Liver (tissue), 9 donors: ENCODE measurements around the gene CSNK1E. TPM values are rescaled to one million over a fixed set of nuclear protein-coding genes. Genes with fewer than 3 reads are reported as not detected.

Source experiments
- DNase-seq: peaks from one replicate; pipeline ENCODE4 v3.0.0-alpha.2; 2017; ENCODE audit warnings: low spot score
- H3K27ac ChIP-seq, 2 donors: one replicate each; pipeline ENCODE4 v1.7.0; 2013; ENCODE audit warnings: inconsistent platforms in 2 of 2, low read length in 2 of 2, control low read depth in 1 of 2, low read depth in 1 of 2, mild to moderate bottlenecking in 1 of 2
- H3K27me3 ChIP-seq, 4 donors: one replicate each; pipeline versions ENCODE4 v1.6.1 to v1.7.0; 2013; ENCODE audit warnings: low read length in 3 of 4, inconsistent platforms in 1 of 4, mild to moderate bottlenecking in 1 of 4, moderate library complexity in 1 of 4; ENCODE audit not compliant: control insufficient read depth in 4 of 4, insufficient read depth in 4 of 4
- H3K36me3 ChIP-seq, 4 donors: one replicate each; pipeline versions ENCODE4 v1.6.1 to v1.7.0; 2013; ENCODE audit warnings: low read length in 3 of 4, mild to moderate bottlenecking in 3 of 4, low read depth in 1 of 4, moderate library complexity in 1 of 4; ENCODE audit not compliant: control insufficient read depth in 4 of 4, insufficient read depth in 3 of 4
- H3K4me1 ChIP-seq, 4 donors: one replicate each; pipeline versions ENCODE4 v1.6.1 to v1.7.0; 2013; ENCODE audit warnings: low read length in 3 of 4, mild to moderate bottlenecking in 3 of 4, moderate library complexity in 1 of 4; ENCODE audit not compliant: control insufficient read depth in 4 of 4, insufficient read depth in 4 of 4
- H3K4me3 ChIP-seq, 3 donors: one replicate each; pipeline versions ENCODE4 v1.6.1 to v1.7.0; 2013; ENCODE audit warnings: low read length in 3 of 3, control low read depth in 1 of 3, low read depth in 1 of 3, mild to moderate bottlenecking in 1 of 3
- H3K9ac ChIP-seq, 2 donors: one replicate each; pipeline ENCODE4 v1.7.0; 2013; ENCODE audit warnings: low read length in 2 of 2, mild to moderate bottlenecking in 2 of 2, moderate library complexity in 2 of 2, control low read depth in 1 of 2, low read depth in 1 of 2
- H3K9me3 ChIP-seq, 4 donors: one replicate each; pipeline versions ENCODE4 v1.6.1 to v1.7.0; 2013; ENCODE audit warnings: low read length in 3 of 4; ENCODE audit not compliant: control insufficient read depth in 4 of 4
- FOXA2 ChIP-seq: IDR thresholded peaks from 2 replicates; pipeline ENCODE4 v1.6.1; 2016; ENCODE audit warnings: antibody characterized with exemption
- GABPA ChIP-seq, 2 donors: IDR thresholded peaks in 1 of 2; conservative IDR thresholded peaks in 1 of 2; 2 replicates each; pipeline ENCODE4 v1.6.1; 2016; ENCODE audit warnings: antibody characterized with exemption in 2 of 2, mild to moderate bottlenecking in 1 of 2, moderate library complexity in 1 of 2
- HNF4A ChIP-seq, 2 donors: conservative IDR thresholded peaks; 2 replicates each; pipeline ENCODE4 v1.6.1; 2016; ENCODE audit warnings: antibody characterized with exemption in 2 of 2, mild to moderate bottlenecking in 2 of 2
- HNF4G ChIP-seq: IDR thresholded peaks from 2 replicates; pipeline ENCODE4 v1.6.1; 2016; ENCODE audit warnings: antibody characterized with exemption
- JUND ChIP-seq, 2 donors: IDR thresholded peaks; 2 replicates each; pipeline ENCODE4 v1.6.1; 2016; ENCODE audit warnings: antibody characterized with exemption in 2 of 2
- NR2F2 ChIP-seq: IDR thresholded peaks from 2 replicates; pipeline ENCODE4 v1.6.1; 2016; ENCODE audit warnings: antibody characterized with exemption
- RAD21 ChIP-seq, 2 donors: IDR thresholded peaks; 2 replicates each; pipeline ENCODE4 v1.6.1; 2016; ENCODE audit warnings: antibody characterized with exemption in 2 of 2, mild to moderate bottlenecking in 2 of 2
- RXRA ChIP-seq, 2 donors: IDR thresholded peaks; 2 replicates each; pipeline ENCODE4 v1.6.1; 2017 to 2018; ENCODE audit warnings: antibody characterized with exemption in 2 of 2, mild to moderate bottlenecking in 1 of 2
- YY1 ChIP-seq: IDR thresholded peaks from 2 replicates; pipeline ENCODE4 v1.6.1; 2016; ENCODE audit warnings: antibody characterized with exemption, mild to moderate bottlenecking
- WGBS: extraction: QIAGEN DNeasy Blood & Tissue Kit; methylation state at CpG from one replicate; pipeline ENCODE4 v1.1.7; 2013; 5-methylcytosine and 5-hydroxymethylcytosine counted together
- polyA plus RNA-seq, 2 donors: library from polyadenylated mRNA; stranded (reverse) in 1 of 2; unstranded in 1 of 2; fragments of 200-250 nt in 1 of 2; fragments of >200 nt in 1 of 2; fragmentation: Nextera tagmentation in 1 of 2; extraction: Ambion mirVana in 1 of 2; gene quantifications; one replicate each; pipeline versions ENCODE4 v1.2.1 to v1.2.3, GENCODE V29; 2013 to 2015
- total RNA-seq, 2 donors: library from RNA; depleted of rRNA; stranded (reverse); fragments of >200 nt; gene quantifications; one replicate each; pipeline ENCODE4 v1.2.3, GENCODE V29; 2014
- TF ChIP-seq, protein P1 (sequence below): IDR thresholded peaks from 2 replicates; pipeline ENCODE4 v1.6.1; 2016; ENCODE audit warnings: antibody characterized with exemption
- TF ChIP-seq, protein P2 (sequence below): IDR thresholded peaks from 2 replicates; pipeline ENCODE4 v1.6.1; 2016; ENCODE audit warnings: antibody characterized with exemption
- TF ChIP-seq, protein P3 (sequence below): fragments of 150-350 bp; IDR thresholded peaks from 2 replicates; pipeline ENCODE4 v1.5.1; 2017; ENCODE audit warnings: improper control_type of control experiment, low read depth, low read length; ENCODE audit not compliant: missing input control
- donor health status: healthy.
- donor health status: healthy.
- donor health status: healthy.
- donor health status: healthy.
- donor health status: healthy.

Gene CSNK1E
- total and polyA plus RNA-seq, 4 donors: 8.4 to 27.4 (median 13.7) TPM

DNA sequence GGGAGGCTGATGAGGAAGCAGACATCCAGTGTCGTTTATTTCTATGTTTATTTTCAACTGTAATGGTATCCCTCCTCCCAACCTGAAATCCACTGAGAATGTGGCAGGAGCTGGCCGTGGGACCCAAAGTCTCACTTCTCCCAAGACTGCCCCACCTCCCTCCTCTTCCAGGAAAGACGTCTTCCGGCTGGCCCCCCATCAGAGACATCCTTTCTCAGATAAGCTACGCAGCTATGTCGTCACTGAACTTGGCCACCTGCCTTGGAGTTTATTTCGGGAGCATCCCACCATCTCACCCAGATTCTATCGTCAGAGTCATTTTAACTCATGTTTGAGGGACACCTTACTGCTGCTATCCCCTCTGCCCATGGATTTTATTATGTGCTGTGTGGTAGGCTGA, 58.3 kb downstream of the CSNK1E start:
- Histone ChIP-seq H3K9me3 (no peaks in the 10 kb centered on the region), H3K9ac (no peak overlapping the region), H3K4me3 (no peak overlapping the region), H3K27me3 (no peaks in the 10 kb centered on the region), H3K36me3 (no peaks in the 10 kb centered on the region), H3K27ac (peak overlapping the region; percentile 39 to 49), H3K4me1 (peaks cover 0 to 19% (median 4%) of the 10 kb centered on the region in 4 donors)
- TF ChIP-seq JUND (IDR thresholded peaks at IDR 0.05): no peak
- TF ChIP-seq FOXA2: no peak
- TF ChIP-seq, protein P1, sequence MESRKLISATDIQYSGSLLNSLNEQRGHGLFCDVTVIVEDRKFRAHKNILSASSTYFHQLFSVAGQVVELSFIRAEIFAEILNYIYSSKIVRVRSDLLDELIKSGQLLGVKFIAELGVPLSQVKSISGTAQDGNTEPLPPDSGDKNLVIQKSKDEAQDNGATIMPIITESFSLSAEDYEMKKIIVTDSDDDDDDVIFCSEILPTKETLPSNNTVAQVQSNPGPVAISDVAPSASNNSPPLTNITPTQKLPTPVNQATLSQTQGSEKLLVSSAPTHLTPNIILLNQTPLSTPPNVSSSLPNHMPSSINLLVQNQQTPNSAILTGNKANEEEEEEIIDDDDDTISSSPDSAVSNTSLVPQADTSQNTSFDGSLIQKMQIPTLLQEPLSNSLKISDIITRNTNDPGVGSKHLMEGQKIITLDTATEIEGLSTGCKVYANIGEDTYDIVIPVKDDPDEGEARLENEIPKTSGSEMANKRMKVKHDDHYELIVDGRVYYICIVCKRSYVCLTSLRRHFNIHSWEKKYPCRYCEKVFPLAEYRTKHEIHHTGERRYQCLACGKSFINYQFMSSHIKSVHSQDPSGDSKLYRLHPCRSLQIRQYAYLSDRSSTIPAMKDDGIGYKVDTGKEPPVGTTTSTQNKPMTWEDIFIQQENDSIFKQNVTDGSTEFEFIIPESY: no peak
- TF ChIP-seq HNF4G: no peak
- TF ChIP-seq GABPA (IDR thresholded peaks at IDR 0.05 in 1 of 2, conservative IDR thresholded peaks at IDR 0.05 in 1 of 2): peak in 1 of 2 donors; percentile 29
- TF ChIP-seq, protein P2, sequence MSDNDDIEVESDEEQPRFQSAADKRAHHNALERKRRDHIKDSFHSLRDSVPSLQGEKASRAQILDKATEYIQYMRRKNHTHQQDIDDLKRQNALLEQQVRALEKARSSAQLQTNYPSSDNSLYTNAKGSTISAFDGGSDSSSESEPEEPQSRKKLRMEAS: no peak
- peak in 1 of 2 donors; percentile 16 for TF ChIP-seq RAD21 (IDR thresholded peaks at IDR 0.05)
- TF ChIP-seq NR2F2: no peak
- no peak for TF ChIP-seq YY1
- no peak for TF ChIP-seq RXRA (IDR thresholded peaks at IDR 0.05)
- DNase-seq: no peak
- WGBS: 80% methylated on average over 8 of the region's 8 CpGs

DNA sequence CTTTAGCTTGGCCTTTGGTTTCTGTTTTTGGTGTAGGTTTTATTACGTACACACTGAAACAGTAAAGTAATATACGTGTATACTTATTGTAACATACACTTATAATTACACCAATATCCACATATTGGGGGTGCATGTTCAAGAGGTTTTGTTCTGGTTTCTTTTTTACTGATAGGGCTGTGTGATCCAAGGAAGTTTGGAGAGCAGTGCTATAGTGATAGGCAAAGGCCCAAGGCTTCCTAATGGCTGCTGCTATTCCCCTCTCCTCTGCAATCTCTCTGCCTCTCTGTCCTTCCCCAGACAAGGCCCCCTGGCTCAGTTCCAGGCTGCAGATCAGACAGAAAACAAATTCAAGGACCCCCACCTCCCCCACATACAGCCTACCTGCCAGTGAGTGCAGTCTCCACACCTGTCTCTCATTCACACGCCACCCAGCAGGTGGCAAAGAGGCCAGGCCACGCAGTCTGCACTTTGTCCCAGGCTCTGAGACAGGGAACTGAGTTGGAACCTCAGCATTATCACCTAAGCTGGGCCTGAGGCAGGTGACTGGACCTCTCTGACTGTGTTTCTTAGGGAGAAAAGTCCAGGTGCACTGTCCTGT, 59.5 kb downstream of the CSNK1E start:
- no peaks in the 10 kb centered on the region for H3K27me3 ChIP-seq
- H3K36me3 ChIP-seq: no peaks in the 10 kb centered on the region
- H3K4me3 ChIP-seq: no peak overlapping the region
- H3K27ac ChIP-seq: peak overlapping the region; percentile 17 to 72
- H3K9me3 ChIP-seq: no peaks in the 10 kb centered on the region
- no peak for DNase-seq
- WGBS: 72% methylated on average over 4 of the region's 4 CpGs
- TF ChIP-seq NR2F2: no peak
- peak; percentile 35 to 64 for TF ChIP-seq RAD21 (IDR thresholded peaks at IDR 0.05)
- TF ChIP-seq HNF4A (conservative IDR thresholded peaks at IDR 0.05): peak; percentile 72 to 78
- TF ChIP-seq, protein P3, sequence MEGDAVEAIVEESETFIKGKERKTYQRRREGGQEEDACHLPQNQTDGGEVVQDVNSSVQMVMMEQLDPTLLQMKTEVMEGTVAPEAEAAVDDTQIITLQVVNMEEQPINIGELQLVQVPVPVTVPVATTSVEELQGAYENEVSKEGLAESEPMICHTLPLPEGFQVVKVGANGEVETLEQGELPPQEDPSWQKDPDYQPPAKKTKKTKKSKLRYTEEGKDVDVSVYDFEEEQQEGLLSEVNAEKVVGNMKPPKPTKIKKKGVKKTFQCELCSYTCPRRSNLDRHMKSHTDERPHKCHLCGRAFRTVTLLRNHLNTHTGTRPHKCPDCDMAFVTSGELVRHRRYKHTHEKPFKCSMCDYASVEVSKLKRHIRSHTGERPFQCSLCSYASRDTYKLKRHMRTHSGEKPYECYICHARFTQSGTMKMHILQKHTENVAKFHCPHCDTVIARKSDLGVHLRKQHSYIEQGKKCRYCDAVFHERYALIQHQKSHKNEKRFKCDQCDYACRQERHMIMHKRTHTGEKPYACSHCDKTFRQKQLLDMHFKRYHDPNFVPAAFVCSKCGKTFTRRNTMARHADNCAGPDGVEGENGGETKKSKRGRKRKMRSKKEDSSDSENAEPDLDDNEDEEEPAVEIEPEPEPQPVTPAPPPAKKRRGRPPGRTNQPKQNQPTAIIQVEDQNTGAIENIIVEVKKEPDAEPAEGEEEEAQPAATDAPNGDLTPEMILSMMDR: peak; percentile 8
- peak; percentile 15 for TF ChIP-seq YY1
- TF ChIP-seq FOXA2: no peak
- H3K9ac ChIP-seq: no peak overlapping the region
- H3K4me1 ChIP-seq: peaks cover 0 to 19% (median 4%) of the 10 kb centered on the region in 4 donors

DNA sequence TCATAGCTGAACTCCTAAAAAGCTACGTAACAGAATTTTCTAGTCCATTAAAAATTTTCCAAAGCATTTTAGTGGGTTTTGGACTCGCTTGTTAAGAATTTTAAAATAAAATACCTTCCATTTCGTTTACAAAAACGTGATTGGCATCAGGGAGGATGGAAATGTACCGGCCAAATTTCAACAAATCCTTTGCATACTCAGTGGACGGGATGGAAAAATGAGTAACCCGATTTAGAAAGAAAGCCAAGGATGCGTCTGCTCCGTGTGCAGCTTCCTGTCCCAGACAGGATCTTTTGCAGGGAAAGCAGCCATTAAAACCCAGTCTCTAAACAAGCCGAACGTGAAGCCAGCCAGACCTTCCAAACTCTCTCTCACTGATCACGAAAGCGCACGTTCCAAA, 60.1 kb downstream of the CSNK1E start:
- DNase-seq: no peak
- Histone ChIP-seq H3K27me3 (no peaks in the 10 kb centered on the region), H3K9ac (no peak overlapping the region), H3K27ac (peak overlapping the region; percentile 8 to 72), H3K4me1 (peaks cover 0 to 15% (median 3%) of the 10 kb centered on the region in 4 donors), H3K36me3 (no peaks in the 10 kb centered on the region), H3K9me3 (no peaks in the 10 kb centered on the region), H3K4me3 (no peak overlapping the region)
- TF ChIP-seq RAD21 (IDR thresholded peaks at IDR 0.05) (no peak), YY1 (peak; percentile 82)
- WGBS: 69% methylated on average over 14 of the region's 14 CpGs
